Retinal pigment epithelial cell (primary cell): ENCODE data around the gene ATP2B2.

Experiments
- DNase-seq: peaks from one replicate; pipeline ENCODE4 v3.0.0-alpha.2; 2010; ENCODE audit warnings: low read depth
- H3K4me3 ChIP-seq: 2 replicates; pipeline ENCODE4 v1.5.1; 2011; ENCODE audit warnings: mild to moderate bottlenecking, low read length, control low read depth, moderate library complexity
- CTCF ChIP-seq: conservative IDR thresholded peaks from 2 replicates; pipeline ENCODE4 v1.5.1; 2011; ENCODE audit warnings: low read depth, low read length, control low read depth, inconsistent platforms

The ATP2B2 gene

GRCh38 chr3:10347648-10348403 lies 157.6 kb downstream of the ATP2B2 start:
- no peak overlapping the region for H3K4me3 ChIP-seq
- no peak for TF ChIP-seq CTCF
- DNase-seq, result no peak

- no peak for DNase-seq
- TF ChIP-seq CTCF, result no peak
- no peak overlapping the region for H3K4me3 ChIP-seq
These were observed 159.5 kb downstream of the ATP2B2 start for GRCh38 chr3:10345911-10346310.

- no peak overlapping the region for H3K4me3 ChIP-seq
- DNase-seq, result no peak
- no peak for TF ChIP-seq CTCF
These were observed 160.3 kb downstream of the ATP2B2 start for GRCh38 chr3:10344944-10345575.

- no peak overlapping the region for H3K4me3 ChIP-seq
- peak; percentile 98 for TF ChIP-seq CTCF
- no peak for DNase-seq
These were observed 161.0 kb downstream of the ATP2B2 start for GRCh38 chr3:10344147-10344943.

GRCh38 chr3:10343526-10343925 lies 161.9 kb downstream of the ATP2B2 start:
- TF ChIP-seq CTCF, result no peak
- no peak overlapping the region for H3K4me3 ChIP-seq
- no peak for DNase-seq

GRCh38 chr3:10342781-10343180 lies 162.6 kb downstream of the ATP2B2 start:
- no peak overlapping the region for H3K4me3 ChIP-seq
- TF ChIP-seq CTCF, result no peak
- DNase-seq, result no peak
